Measurements from ENCODE around the gene TTC28.

- TF ChIP-seq CTCF (IDR thresholded peaks at IDR 0.05) = no peak
- TF ChIP-seq POLR2A (IDR thresholded peaks at IDR 0.05) = no peak
- TF ChIP-seq POLR2AphosphoS5 (IDR thresholded peaks at IDR 0.05) = no peak
- no peak for TF ChIP-seq EP300 (IDR thresholded peaks at IDR 0.05)
Measured at GRCh38 chr22:27947448-27947847, 732.2 kb downstream of the TTC28 start.

All from sigmoid colon (tissue), 4 donors.